K562 (cell line): ENCODE data around the gene ATP13A1. TPM values are rescaled to one million over a fixed set of nuclear protein-coding genes. Genes with fewer than 3 reads are reported as not detected.

ENCODE experiments used
- ARID2 ChIP-seq: fragments of 450-650 bp; IDR thresholded peaks from 2 replicates; pipeline ENCODE4 v1.6.1; 2017; ENCODE audit warnings: antibody characterized with exemption, mild to moderate bottlenecking
- ELF2 ChIP-seq: fragments of 250-450 bp; sonication (Bioruptor Pico); IDR thresholded peaks from 2 replicates; pipeline ENCODE4 v1.5.0; 2021; ENCODE audit warnings: mild to moderate bottlenecking
- HDAC2 ChIP-seq: fragments of 450-650 bp; IDR thresholded peaks from 2 replicates; pipeline ENCODE4 v1.6.1; 2016; ENCODE audit warnings: mild to moderate bottlenecking
- HNRNPH1 ChIP-seq: fragments of 200-400 bp; formaldehyde crosslinking; optimal IDR thresholded peaks from 2 replicates; pipeline ENCODE3; 2017; ENCODE audit warnings: low read depth, mild to moderate bottlenecking, low read length, moderate library complexity
- KLF1 ChIP-seq: fragments of 450-650 bp; IDR thresholded peaks from 2 replicates; pipeline ENCODE4 v1.6.1; 2016; ENCODE audit warnings: missing genetic modification characterization, missing compliant biosample characterization
- KLF13 ChIP-seq: fragments of 450-650 bp; IDR thresholded peaks from 2 replicates; pipeline ENCODE4 v1.6.1; 2016; ENCODE audit warnings: missing genetic modification characterization, low read depth, mild to moderate bottlenecking, missing compliant biosample characterization, moderate library complexity, borderline replicate concordance
- MEF2D ChIP-seq: conservative IDR thresholded peaks from 2 replicates; pipeline ENCODE4 v1.6.1; 2016; ENCODE audit warnings: low read depth, missing genetic modification characterization, missing compliant biosample characterization
- NR2C1 ChIP-seq, 2 experiments: fragments of 450-650 bp; IDR thresholded peaks; 2 replicates each; pipeline ENCODE4 v1.6.1; 2017; ENCODE audit warnings: mild to moderate bottlenecking in 2 of 2, antibody characterized with exemption in 1 of 2, inconsistent platforms in 1 of 2, missing compliant biosample characterization in 1 of 2, missing genetic modification characterization in 1 of 2
- POLR2G ChIP-seq: fragments of 200-400 bp; formaldehyde crosslinking; IDR thresholded peaks from 2 replicates; pipeline ENCODE4 v1.6.1; 2017; ENCODE audit warnings: low read depth, mild to moderate bottlenecking, antibody characterized with exemption, low read length, moderate library complexity
- PTRF ChIP-seq: fragments of 450-650 bp; IDR thresholded peaks from 2 replicates; pipeline ENCODE4 v1.6.1; 2016; ENCODE audit warnings: mild to moderate bottlenecking, missing genetic modification characterization, missing compliant biosample characterization
- SMC3 ChIP-seq: conservative IDR thresholded peaks from 2 replicates; pipeline ENCODE4 v1.6.1; 2011; ENCODE audit warnings: low read depth, low read length, improper control_type of control experiment; ENCODE audit not compliant: insufficient read depth
- SNAPC5 ChIP-seq: fragments of 250-450 bp; sonication (Bioruptor Pico); IDR thresholded peaks from 2 replicates; pipeline ENCODE4 v1.8.0; 2021; ENCODE audit warnings: moderate library complexity, mild to moderate bottlenecking, inconsistent platforms
- U2AF1 ChIP-seq: fragments of 200-400 bp; formaldehyde crosslinking; optimal IDR thresholded peaks from 2 replicates; pipeline ENCODE3; 2017; ENCODE audit warnings: mild to moderate bottlenecking, low read depth, low read length, moderate library complexity
- XRCC3 ChIP-seq: fragments of 450-650 bp; IDR thresholded peaks from 2 replicates; pipeline ENCODE4 v1.6.1; 2017; ENCODE audit warnings: mild to moderate bottlenecking, moderate library complexity
- ZBTB8A ChIP-seq: fragments of 450-650 bp; IDR thresholded peaks from 2 replicates; pipeline ENCODE4 v1.6.1; 2018; ENCODE audit warnings: mild to moderate bottlenecking, moderate library complexity; ENCODE audit not compliant: partially characterized antibody
- ZNF253 ChIP-seq: fragments of 250-450 bp; sonication (Bioruptor Pico); conservative IDR thresholded peaks from 2 replicates; pipeline ENCODE4 v1.6.1; 2021; ENCODE audit warnings: mild to moderate bottlenecking
- ZNF511 ChIP-seq: sonication (generic); formaldehyde crosslinking; IDR thresholded peaks from 2 replicates; pipeline ENCODE4 v1.8.0; 2022; ENCODE audit warnings: mild to moderate bottlenecking, missing genetic modification reagents
- ZNF644 ChIP-seq: fragments of 200-800 bp; sonication (Bioruptor generic); IDR thresholded peaks from 2 replicates; pipeline ENCODE4 v1.6.1; 2016; ENCODE audit warnings: low read depth, missing genetic modification characterization, missing compliant biosample characterization
- ZNF699 ChIP-seq: fragments of 250-450 bp; sonication (Bioruptor Pico); IDR thresholded peaks from 2 replicates; pipeline ENCODE4 v1.8.0; 2021; ENCODE audit warnings: mild to moderate bottlenecking, moderate library complexity; ENCODE audit not compliant: insufficient replicate concordance
- ZNF75A ChIP-seq: fragments of 450-650 bp; formaldehyde crosslinking; IDR thresholded peaks from 2 replicates; pipeline ENCODE4 v1.4.0; 2020; ENCODE audit warnings: mild to moderate bottlenecking
- ZSCAN29 ChIP-seq: fragments of 450-650 bp; IDR thresholded peaks from 2 replicates; pipeline ENCODE4 v1.6.1; 2017
- polyA plus RNA-seq, 8 experiments: library from polyadenylated mRNA; depleted of rRNA in 4 of 8; stranded (reverse) in 5 of 8; unstranded in 3 of 8; fragments of >200 nt; fragmentation: Nextera tagmentation in 2 of 8; fragmentation: Illumina TruSeq in 1 of 8; extraction: Ambion mirVana in 2 of 8; extraction: Trizol in 1 of 8; gene quantifications; 2 replicates each; pipeline versions ENCODE4 v1.2.1 to v1.2.3, GENCODE V29; 2011 to 2014; ENCODE audit warnings: inconsistent platforms in 1 of 8, missing spikeins in 1 of 8
- total RNA-seq, 7 experiments: library from RNA; depleted of rRNA in 6 of 7; stranded (reverse); fragments of >200 nt in 6 of 7; fragmentation: Illumina TruSeq in 2 of 7; extraction: Trizol in 2 of 7; gene quantifications; 2 replicates each; pipeline versions ENCODE4 v1.2.1 to v1.2.3, GENCODE V29; 2011 to 2021; ENCODE audit warnings: low replicate concordance in 1 of 7
- TF ChIP-seq, protein P1 (sequence below): IDR thresholded peaks from 2 replicates; pipeline ENCODE4 v1.6.1; 2011; ENCODE audit warnings: borderline replicate concordance, low read depth, mild to moderate bottlenecking, moderate library complexity, low read length; ENCODE audit not compliant: insufficient read depth, poor library complexity, severe bottlenecking
- TF ChIP-seq, protein P2 (sequence below), 2 experiments: IDR thresholded peaks in 1 of 2; conservative IDR thresholded peaks in 1 of 2; 2 replicates each; pipeline ENCODE4 v1.6.1; 2016; ENCODE audit warnings: low read depth in 2 of 2, mild to moderate bottlenecking in 1 of 2, missing compliant biosample characterization in 1 of 2, missing genetic modification characterization in 1 of 2, moderate library complexity in 1 of 2

The ATP13A1 gene
- total and polyA plus RNA-seq, 9 of the 15 experiments (the other 6 are each of a cell fraction or from before 2014, with no cell fraction given): 0.90 to 83.8 (median 23.1) TPM

- TF ChIP-seq ZBTB8A: no peak
- TF ChIP-seq MEF2D (tag): no peak
- peak; percentile 78 for TF ChIP-seq ELF2 (CRISPR knock-in tag)
- TF ChIP-seq KLF1 (tag): no peak
- no peak for TF ChIP-seq ZNF253 (CRISPR knock-in tag)
- TF ChIP-seq ZNF511: peak; percentile 22; the same call in 1 of the 2 replicates
- TF ChIP-seq KLF13 (tag): no peak
- TF ChIP-seq U2AF1: no peak
- no peak for TF ChIP-seq ZNF75A (CRISPR knock-in tag)
- TF ChIP-seq NR2C1 (IDR thresholded peaks at IDR 0.05): peak; percentile 74; the same call in 1 of the 2 replicates
- TF ChIP-seq NR2C1 (tag; IDR thresholded peaks at IDR 0.05): peak; percentile 77
- TF ChIP-seq, protein P1, sequence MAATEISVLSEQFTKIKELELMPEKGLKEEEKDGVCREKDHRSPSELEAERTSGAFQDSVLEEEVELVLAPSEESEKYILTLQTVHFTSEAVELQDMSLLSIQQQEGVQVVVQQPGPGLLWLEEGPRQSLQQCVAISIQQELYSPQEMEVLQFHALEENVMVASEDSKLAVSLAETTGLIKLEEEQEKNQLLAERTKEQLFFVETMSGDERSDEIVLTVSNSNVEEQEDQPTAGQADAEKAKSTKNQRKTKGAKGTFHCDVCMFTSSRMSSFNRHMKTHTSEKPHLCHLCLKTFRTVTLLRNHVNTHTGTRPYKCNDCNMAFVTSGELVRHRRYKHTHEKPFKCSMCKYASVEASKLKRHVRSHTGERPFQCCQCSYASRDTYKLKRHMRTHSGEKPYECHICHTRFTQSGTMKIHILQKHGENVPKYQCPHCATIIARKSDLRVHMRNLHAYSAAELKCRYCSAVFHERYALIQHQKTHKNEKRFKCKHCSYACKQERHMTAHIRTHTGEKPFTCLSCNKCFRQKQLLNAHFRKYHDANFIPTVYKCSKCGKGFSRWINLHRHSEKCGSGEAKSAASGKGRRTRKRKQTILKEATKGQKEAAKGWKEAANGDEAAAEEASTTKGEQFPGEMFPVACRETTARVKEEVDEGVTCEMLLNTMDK: no peak
- TF ChIP-seq ZSCAN29: no peak
- TF ChIP-seq SMC3: no peak
- TF ChIP-seq XRCC3: no peak
- TF ChIP-seq SNAPC5: no peak
- TF ChIP-seq HNRNPH1: no peak
- no peak for TF ChIP-seq ARID2
- TF ChIP-seq ZNF644 (tag): no peak
- peak; percentile 92 for TF ChIP-seq POLR2G
- TF ChIP-seq HDAC2: no peak
- TF ChIP-seq, protein P2, sequence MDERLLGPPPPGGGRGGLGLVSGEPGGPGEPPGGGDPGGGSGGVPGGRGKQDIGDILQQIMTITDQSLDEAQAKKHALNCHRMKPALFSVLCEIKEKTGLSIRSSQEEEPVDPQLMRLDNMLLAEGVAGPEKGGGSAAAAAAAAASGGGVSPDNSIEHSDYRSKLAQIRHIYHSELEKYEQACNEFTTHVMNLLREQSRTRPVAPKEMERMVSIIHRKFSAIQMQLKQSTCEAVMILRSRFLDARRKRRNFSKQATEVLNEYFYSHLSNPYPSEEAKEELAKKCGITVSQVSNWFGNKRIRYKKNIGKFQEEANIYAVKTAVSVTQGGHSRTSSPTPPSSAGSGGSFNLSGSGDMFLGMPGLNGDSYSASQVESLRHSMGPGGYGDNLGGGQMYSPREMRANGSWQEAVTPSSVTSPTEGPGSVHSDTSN (CRISPR knock-in tag; IDR thresholded peaks at IDR 0.05; ENCODE audit: low read depth): peak; percentile 93
- TF ChIP-seq, protein P2 (tag; conservative IDR thresholded peaks at IDR 0.05; ENCODE audit: low read depth): peak; percentile 96
- no peak for TF ChIP-seq PTRF
- no peak for TF ChIP-seq ZNF699 (CRISPR knock-in tag)
Measured at GRCh38 chr19:19668230-19669012, 4.9 kb upstream of the ATP13A1 start, which contains the start of gene ZNF101 (continued).
